Measurements from ENCODE around the gene FAM124B.

- TF ChIP-seq CTCF (IDR thresholded peaks at IDR 0.05; ENCODE audit: low read length) (no peak), EZH2 (IDR thresholded peaks at IDR 0.05; ENCODE audit: borderline replicate concordance, low read length) (no peak)
These were observed 32.7 kb upstream of the FAM124B start for GRCh38 chr2:224434618-224435017.

Measured in OCI-LY1 (cell line).